HEK293 (cell line): ENCODE measurements around the gene RTKN.

ENCODE experiments used
- CTCF ChIA-PET: fragments of 350-600 bp; formaldehyde crosslinking; extraction: SDS; loops from one replicate; lab custom pipeline; 2021; ENCODE audit warnings: antibody characterized with exemption; lab: Yijun Ruan, JAX
- POLR2A ChIA-PET: fragments of 300-600 bp; formaldehyde crosslinking; extraction: SDS; loops from one replicate; lab custom pipeline; 2020; ENCODE audit warnings: antibody characterized with exemption, inconsistent platforms; lab: Yijun Ruan, JAX
- H3K27ac ChIP-seq: fragments of 200-500 bp; sonication (Bioruptor generic); 2 replicates; pipeline ENCODE4 v1.5.1; 2014; ENCODE audit warnings: low read depth, low read length, control low read depth, inconsistent platforms; ENCODE audit errors: extremely low read depth
- H3K36me3 ChIP-seq, 2 experiments: fragments of 200-500 bp in 1 of 2; sonication (Bioruptor generic) in 1 of 2; 1 replicate in 1 of 2; 2 replicates in 1 of 2; pipeline ENCODE4 v1.5.1; 2014 to 2017; ENCODE audit warnings: inconsistent platforms in 2 of 2, low read length in 2 of 2; ENCODE audit not compliant: control insufficient read depth in 2 of 2, insufficient read depth in 1 of 2
- H3K4me1 ChIP-seq: fragments of 200-500 bp; sonication (Bioruptor generic); 2 replicates; pipeline ENCODE4 v1.5.1; 2014; ENCODE audit warnings: mild to moderate bottlenecking, low read length, inconsistent platforms; ENCODE audit not compliant: control insufficient read depth, insufficient read depth
- H3K4me3 ChIP-seq: 2 replicates; pipeline ENCODE4 v1.5.1; 2011; ENCODE audit warnings: low read depth, mild to moderate bottlenecking, control low read depth, low read length, moderate library complexity
- H3K9me3 ChIP-seq: fragments of 200-500 bp; sonication (Bioruptor generic); 2 replicates; pipeline ENCODE4 v1.5.1; 2014; ENCODE audit warnings: low read depth, low read length, inconsistent platforms; ENCODE audit not compliant: control insufficient read depth, insufficient read depth
- HOXA7 ChIP-seq: sonication (generic); formaldehyde crosslinking; IDR thresholded peaks from 2 replicates; pipeline ENCODE4 v1.8.1; 2022; ENCODE audit warnings: missing genetic modification reagents, borderline replicate concordance
- SP3 ChIP-seq: fragments of 450-650 bp; formaldehyde crosslinking; IDR thresholded peaks from 2 replicates; pipeline ENCODE4 v1.5.1; 2016; ENCODE audit warnings: missing biosample characterization, missing genetic modification characterization
- ZFHX2 ChIP-seq: fragments of 450-650 bp; formaldehyde crosslinking; conservative IDR thresholded peaks from 2 replicates; pipeline ENCODE4 v1.5.1; 2016; ENCODE audit warnings: missing biosample characterization, missing genetic modification characterization
- ZNF426 ChIP-seq: fragments of 450-650 bp; formaldehyde crosslinking; IDR thresholded peaks from 2 replicates; pipeline ENCODE4 v1.5.1; 2017; ENCODE audit warnings: missing biosample characterization, missing genetic modification characterization, mild to moderate bottlenecking, inconsistent platforms, moderate library complexity
- ZNF600 ChIP-seq: fragments of 450-650 bp; formaldehyde crosslinking; IDR thresholded peaks from 2 replicates; pipeline ENCODE4 v1.5.1; 2016; ENCODE audit warnings: missing biosample characterization, missing genetic modification characterization
- ZNF747 ChIP-seq: fragments of 450-650 bp; formaldehyde crosslinking; IDR thresholded peaks from 2 replicates; pipeline ENCODE4 v1.5.1; 2016; ENCODE audit warnings: missing biosample characterization, missing genetic modification characterization
- ZNF830 ChIP-seq: fragments of 450-650 bp; IDR thresholded peaks from 2 replicates; pipeline ENCODE4 v1.5.0; 2018; ENCODE audit warnings: missing biosample characterization, missing genetic modification characterization, low read depth, mild to moderate bottlenecking, moderate library complexity
- TF ChIP-seq, protein P1 (sequence below): fragments of 450-650 bp; formaldehyde crosslinking; IDR thresholded peaks from 2 replicates; pipeline ENCODE4 v1.5.1; 2016; ENCODE audit warnings: missing biosample characterization, missing genetic modification characterization
- TF ChIP-seq, protein P2 (sequence below): fragments of 450-650 bp; formaldehyde crosslinking; IDR thresholded peaks from 2 replicates; pipeline ENCODE4 v1.5.1; 2017; ENCODE audit warnings: missing biosample characterization, missing genetic modification characterization
- TF ChIP-seq, protein P3 (sequence below): fragments of 450-650 bp; formaldehyde crosslinking; IDR thresholded peaks from 2 replicates; pipeline ENCODE4 v1.5.1; 2016; ENCODE audit warnings: missing biosample characterization, missing genetic modification characterization
- TF ChIP-seq, protein P4 (sequence below): fragments of 450-650 bp; formaldehyde crosslinking; IDR thresholded peaks from 2 replicates; pipeline ENCODE4 v1.5.1; 2016; ENCODE audit warnings: missing biosample characterization, missing genetic modification characterization
- TF ChIP-seq, protein P5 (sequence below): fragments of 450-650 bp; formaldehyde crosslinking; IDR thresholded peaks from 2 replicates; pipeline ENCODE4; 2016; ENCODE audit warnings: missing biosample characterization, missing genetic modification characterization
- TF ChIP-seq, protein P6 (sequence below): fragments of 450-650 bp; formaldehyde crosslinking; IDR thresholded peaks from 2 replicates; pipeline ENCODE4 v1.5.1; 2016; ENCODE audit warnings: missing biosample characterization, missing genetic modification characterization

RTKN gene

DNA sequence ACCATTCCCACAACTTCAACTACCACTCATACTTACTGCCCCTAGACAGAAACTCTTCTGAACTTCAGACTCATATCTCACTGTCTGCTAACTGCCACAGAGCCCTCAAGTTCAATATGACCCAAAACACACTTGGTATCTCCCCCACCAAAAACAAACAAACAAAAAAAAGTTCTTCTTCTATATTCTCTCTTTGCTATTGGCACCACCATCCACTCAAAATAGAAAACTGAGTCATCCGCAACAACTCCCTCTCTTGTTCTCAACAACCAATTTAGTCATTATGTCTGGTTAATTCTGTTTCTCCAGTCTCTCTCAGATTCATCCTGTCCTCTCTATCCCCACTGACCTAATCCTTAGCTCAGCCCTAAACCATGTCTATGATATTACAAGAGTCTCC is 54.4 kb downstream of the RTKN start:
- H3K4me1 ChIP-seq, result peaks cover 8% of the 10 kb centered on the region; the same call in 1 of the 2 replicates
- no peak overlapping the region for H3K27ac ChIP-seq
- CTCF ChIA-PET, result interaction anchor here (0.7 to 0.8 kb wide), 3 partner anchors 8 to 291 kb away, joined by 3 to 6 read pairs (median 4); no protein-coding TSS in a partner anchor
- peaks cover 0 to 39% of the 10 kb centered on the region in 2 experiments; a peak in 2 of 3 replicates for H3K36me3 ChIP-seq
- no peak for TF ChIP-seq ZNF426 (tag by site-specific recombination)
- TF ChIP-seq, protein P1, sequence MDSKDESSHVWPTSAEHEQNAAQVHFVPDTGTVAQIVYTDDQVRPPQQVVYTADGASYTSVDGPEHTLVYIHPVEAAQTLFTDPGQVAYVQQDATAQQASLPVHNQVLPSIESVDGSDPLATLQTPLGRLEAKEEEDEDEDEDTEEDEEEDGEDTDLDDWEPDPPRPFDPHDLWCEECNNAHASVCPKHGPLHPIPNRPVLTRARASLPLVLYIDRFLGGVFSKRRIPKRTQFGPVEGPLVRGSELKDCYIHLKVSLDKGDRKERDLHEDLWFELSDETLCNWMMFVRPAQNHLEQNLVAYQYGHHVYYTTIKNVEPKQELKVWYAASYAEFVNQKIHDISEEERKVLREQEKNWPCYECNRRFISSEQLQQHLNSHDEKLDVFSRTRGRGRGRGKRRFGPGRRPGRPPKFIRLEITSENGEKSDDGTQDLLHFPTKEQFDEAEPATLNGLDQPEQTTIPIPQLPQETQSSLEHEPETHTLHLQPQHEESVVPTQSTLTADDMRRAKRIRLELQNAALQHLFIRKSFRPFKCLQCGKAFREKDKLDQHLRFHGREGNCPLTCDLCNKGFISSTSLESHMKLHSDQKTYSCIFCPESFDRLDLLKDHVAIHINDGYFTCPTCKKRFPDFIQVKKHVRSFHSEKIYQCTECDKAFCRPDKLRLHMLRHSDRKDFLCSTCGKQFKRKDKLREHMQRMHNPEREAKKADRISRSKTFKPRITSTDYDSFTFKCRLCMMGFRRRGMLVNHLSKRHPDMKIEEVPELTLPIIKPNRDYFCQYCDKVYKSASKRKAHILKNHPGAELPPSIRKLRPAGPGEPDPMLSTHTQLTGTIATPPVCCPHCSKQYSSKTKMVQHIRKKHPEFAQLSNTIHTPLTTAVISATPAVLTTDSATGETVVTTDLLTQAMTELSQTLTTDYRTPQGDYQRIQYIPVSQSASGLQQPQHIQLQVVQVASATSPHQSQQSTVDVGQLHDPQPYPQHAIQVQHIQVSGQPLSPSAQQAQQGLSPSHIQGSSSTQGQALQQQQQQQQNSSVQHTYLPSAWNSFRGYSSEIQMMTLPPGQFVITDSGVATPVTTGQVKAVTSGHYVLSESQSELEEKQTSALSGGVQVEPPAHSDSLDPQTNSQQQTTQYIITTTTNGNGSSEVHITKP (tag by site-specific recombination), result peak; percentile 67
- TF ChIP-seq, protein P2, sequence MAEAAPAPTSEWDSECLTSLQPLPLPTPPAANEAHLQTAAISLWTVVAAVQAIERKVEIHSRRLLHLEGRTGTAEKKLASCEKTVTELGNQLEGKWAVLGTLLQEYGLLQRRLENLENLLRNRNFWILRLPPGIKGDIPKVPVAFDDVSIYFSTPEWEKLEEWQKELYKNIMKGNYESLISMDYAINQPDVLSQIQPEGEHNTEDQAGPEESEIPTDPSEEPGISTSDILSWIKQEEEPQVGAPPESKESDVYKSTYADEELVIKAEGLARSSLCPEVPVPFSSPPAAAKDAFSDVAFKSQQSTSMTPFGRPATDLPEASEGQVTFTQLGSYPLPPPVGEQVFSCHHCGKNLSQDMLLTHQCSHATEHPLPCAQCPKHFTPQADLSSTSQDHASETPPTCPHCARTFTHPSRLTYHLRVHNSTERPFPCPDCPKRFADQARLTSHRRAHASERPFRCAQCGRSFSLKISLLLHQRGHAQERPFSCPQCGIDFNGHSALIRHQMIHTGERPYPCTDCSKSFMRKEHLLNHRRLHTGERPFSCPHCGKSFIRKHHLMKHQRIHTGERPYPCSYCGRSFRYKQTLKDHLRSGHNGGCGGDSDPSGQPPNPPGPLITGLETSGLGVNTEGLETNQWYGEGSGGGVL, result peak; percentile 28; the same call in 1 of the 2 replicates
- no peak for TF ChIP-seq SP3
- TF ChIP-seq, protein P3, sequence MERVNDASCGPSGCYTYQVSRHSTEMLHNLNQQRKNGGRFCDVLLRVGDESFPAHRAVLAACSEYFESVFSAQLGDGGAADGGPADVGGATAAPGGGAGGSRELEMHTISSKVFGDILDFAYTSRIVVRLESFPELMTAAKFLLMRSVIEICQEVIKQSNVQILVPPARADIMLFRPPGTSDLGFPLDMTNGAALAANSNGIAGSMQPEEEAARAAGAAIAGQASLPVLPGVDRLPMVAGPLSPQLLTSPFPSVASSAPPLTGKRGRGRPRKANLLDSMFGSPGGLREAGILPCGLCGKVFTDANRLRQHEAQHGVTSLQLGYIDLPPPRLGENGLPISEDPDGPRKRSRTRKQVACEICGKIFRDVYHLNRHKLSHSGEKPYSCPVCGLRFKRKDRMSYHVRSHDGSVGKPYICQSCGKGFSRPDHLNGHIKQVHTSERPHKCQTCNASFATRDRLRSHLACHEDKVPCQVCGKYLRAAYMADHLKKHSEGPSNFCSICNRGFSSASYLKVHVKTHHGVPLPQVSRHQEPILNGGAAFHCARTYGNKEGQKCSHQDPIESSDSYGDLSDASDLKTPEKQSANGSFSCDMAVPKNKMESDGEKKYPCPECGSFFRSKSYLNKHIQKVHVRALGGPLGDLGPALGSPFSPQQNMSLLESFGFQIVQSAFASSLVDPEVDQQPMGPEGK, result no peak
- TF ChIP-seq, protein P4, sequence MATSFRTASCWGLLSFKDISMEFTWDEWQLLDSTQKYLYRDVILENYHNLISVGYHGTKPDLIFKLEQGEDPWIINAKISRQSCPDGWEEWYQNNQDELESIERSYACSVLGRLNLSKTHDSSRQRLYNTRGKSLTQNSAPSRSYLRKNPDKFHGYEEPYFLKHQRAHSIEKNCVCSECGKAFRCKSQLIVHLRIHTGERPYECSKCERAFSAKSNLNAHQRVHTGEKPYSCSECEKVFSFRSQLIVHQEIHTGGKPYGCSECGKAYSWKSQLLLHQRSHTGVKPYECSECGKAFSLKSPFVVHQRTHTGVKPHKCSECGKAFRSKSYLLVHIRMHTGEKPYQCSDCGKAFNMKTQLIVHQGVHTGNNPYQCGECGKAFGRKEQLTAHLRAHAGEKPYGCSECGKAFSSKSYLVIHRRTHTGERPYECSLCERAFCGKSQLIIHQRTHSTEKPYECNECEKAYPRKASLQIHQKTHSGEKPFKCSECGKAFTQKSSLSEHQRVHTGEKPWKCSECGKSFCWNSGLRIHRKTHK (tag by site-specific recombination), result no peak
- H3K9me3 ChIP-seq, result no peaks in the 10 kb centered on the region
- H3K4me3 ChIP-seq, result no peak overlapping the region
- POLR2A ChIA-PET, result no interaction called here

DNA sequence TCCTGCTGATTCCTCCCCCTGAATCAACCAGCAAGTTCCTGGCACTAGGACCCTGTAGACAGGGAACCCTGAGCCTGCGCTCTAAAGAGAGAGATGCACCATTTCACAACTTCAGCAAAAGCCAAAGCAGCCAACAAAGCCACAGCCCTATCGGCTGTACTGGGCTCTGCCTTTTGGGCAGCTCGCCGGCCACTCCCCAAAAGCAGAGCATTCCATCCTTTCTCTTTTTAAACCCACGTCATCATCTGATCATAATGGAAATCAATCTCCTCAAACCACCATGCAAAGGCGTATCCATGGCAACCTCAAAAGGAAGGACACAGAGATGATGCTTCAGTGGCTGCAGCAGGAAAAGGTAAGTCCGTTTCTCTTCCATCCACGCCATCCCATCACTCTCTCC is 56.3 kb downstream of the RTKN start:
- no peak overlapping the region for H3K4me3 ChIP-seq
- CTCF ChIA-PET, result interaction anchor here (0.6 to 1.2 kb wide), 3 partner anchors 15 to 502 kb away, joined by 3 read pairs; no protein-coding TSS in a partner anchor
- H3K36me3 ChIP-seq, result peaks cover 0 to 39% of the 10 kb centered on the region in 2 experiments; a peak in 2 of 3 replicates
- H3K9me3 ChIP-seq, result no peaks in the 10 kb centered on the region
- H3K27ac ChIP-seq, result no peak overlapping the region
- POLR2A ChIA-PET, result no interaction called here
- TF ChIP-seq ZNF600, result no peak
- TF ChIP-seq, all 188 proteins: peak for 0
- H3K4me1 ChIP-seq, result peaks cover 7% of the 10 kb centered on the region; the same call in 1 of the 2 replicates

DNA sequence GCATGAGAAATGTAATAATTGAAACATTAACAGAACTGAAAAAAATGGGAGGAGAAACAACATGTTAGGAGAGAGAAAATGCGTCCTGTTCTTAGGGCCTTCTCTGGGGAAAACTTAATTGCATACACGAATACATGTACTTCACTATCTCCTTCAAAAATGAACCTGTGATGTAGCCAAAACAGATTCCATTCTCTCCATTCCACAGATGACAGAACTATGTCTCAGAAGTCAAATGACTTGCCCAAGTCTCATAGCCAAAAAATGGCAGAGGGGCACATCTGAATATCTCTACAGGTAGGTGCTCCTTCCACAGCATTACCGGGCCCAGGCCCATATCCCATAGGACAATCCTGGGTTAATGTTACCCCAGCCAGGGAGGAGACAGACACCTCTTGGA is 57.7 kb downstream of the RTKN start:
- no peak for TF ChIP-seq HOXA7 (CRISPR knock-in tag)
- TF ChIP-seq ZNF830, result no peak
- TF ChIP-seq, protein P5, sequence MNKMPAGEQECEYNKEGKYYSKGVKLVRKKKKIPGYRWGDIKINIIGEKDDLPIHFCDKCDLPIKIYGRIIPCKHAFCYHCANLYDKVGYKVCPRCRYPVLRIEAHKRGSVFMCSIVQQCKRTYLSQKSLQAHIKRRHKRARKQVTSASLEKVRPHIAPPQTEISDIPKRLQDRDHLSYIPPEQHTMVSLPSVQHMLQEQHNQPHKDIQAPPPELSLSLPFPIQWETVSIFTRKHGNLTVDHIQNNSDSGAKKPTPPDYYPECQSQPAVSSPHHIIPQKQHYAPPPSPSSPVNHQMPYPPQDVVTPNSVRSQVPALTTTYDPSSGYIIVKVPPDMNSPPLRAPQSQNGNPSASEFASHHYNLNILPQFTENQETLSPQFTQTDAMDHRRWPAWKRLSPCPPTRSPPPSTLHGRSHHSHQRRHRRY (tag by site-specific recombination), result no peak
- TF ChIP-seq, protein P6, sequence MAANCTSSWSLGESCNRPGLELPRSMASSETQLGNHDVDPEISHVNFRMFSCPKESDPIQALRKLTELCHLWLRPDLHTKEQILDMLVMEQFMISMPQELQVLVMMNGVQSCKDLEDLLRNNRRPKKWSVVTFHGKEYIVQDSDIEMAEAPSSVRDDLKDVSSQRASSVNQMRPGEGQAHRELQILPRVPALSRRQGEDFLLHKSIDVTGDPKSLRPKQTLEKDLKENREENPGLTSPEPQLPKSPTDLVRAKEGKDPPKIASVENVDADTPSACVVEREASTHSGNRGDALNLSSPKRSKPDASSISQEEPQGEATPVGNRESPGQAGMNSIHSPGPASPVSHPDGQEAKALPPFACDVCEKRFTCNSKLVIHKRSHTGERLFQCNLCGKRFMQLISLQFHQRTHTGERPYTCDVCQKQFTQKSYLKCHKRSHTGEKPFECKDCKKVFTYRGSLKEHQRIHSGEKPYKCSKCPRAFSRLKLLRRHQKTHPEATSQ (tag by site-specific recombination), result no peak
- TF ChIP-seq ZFHX2 (tag by site-specific recombination), result no peak
- TF ChIP-seq ZNF747 (tag by site-specific recombination), result no peak
- ChIA-PET POLR2A (no interaction called here), CTCF (interaction anchor here (1.2 kb wide), 1 partner anchor 17 kb away, joined by 3 read pairs; no protein-coding TSS in a partner anchor)
- Histone ChIP-seq H3K36me3 (peaks cover 0 to 39% of the 10 kb centered on the region in 2 experiments; a peak in 2 of 3 replicates), H3K9me3 (no peaks in the 10 kb centered on the region), H3K27ac (no peak overlapping the region), H3K4me1 (peaks cover 6% of the 10 kb centered on the region), H3K4me3 (no peak overlapping the region)
